MM.1S (cell line): ENCODE results near the gene IPCEF1.

ENCODE experiments used
- EZH2 ChIP-seq: fragments of 300-600 bp; sonication (generic); optimal IDR thresholded peaks from 2 replicates; pipeline ENCODE3; 2017; ENCODE audit warnings: low read depth, mild to moderate bottlenecking, antibody characterized with exemption, low read length, mixed read lengths
- EZH2phosphoT487 ChIP-seq: fragments of 300-600 bp; sonication (generic); IDR thresholded peaks from 2 replicates; pipeline ENCODE4 v1.6.1; 2018; ENCODE audit warnings: antibody characterized with exemption, low read length
- TF ChIP-seq, protein P1 (sequence below): fragments of 300-600 bp; sonication (generic); IDR thresholded peaks from 2 replicates; pipeline ENCODE4 v1.5.1; 2016; ENCODE audit warnings: antibody characterized with exemption, low read length, mixed read lengths

DNA sequence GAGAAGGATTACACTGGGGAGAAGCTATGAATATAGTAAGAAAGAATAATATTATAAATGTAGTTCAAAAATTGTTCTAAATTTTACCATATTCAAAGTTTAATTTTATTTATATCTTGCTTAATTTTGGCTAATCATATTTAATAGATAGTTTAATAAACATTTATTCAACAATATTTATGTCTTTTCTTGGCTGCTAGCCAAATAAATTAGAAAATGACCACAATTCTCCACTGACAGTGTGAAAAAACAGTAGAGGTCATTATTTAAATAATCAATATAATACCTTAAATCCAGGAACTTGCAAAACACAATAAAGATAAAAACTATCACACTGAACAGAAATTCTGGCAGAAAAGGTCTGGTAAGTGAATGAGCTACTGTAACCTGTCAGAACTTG is 145.9 kb downstream of the IPCEF1 start:
- TF ChIP-seq, protein P1, sequence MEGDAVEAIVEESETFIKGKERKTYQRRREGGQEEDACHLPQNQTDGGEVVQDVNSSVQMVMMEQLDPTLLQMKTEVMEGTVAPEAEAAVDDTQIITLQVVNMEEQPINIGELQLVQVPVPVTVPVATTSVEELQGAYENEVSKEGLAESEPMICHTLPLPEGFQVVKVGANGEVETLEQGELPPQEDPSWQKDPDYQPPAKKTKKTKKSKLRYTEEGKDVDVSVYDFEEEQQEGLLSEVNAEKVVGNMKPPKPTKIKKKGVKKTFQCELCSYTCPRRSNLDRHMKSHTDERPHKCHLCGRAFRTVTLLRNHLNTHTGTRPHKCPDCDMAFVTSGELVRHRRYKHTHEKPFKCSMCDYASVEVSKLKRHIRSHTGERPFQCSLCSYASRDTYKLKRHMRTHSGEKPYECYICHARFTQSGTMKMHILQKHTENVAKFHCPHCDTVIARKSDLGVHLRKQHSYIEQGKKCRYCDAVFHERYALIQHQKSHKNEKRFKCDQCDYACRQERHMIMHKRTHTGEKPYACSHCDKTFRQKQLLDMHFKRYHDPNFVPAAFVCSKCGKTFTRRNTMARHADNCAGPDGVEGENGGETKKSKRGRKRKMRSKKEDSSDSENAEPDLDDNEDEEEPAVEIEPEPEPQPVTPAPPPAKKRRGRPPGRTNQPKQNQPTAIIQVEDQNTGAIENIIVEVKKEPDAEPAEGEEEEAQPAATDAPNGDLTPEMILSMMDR = no peak
- TF ChIP-seq EZH2 (no peak), EZH2phosphoT487 (no peak)
